HFF-Myc (cell line): ENCODE results near the gene IGHMBP2.
"Not testable (repeated sequence)": the region's sequence is repeated elsewhere in the genome, so short reads cannot be mapped to it uniquely, and the experiment has no call there.

Source experiments
- DNase-seq: peaks from one replicate; pipeline ENCODE4 v3.0.0-alpha.2; 2011; ENCODE audit warnings: low read depth; ENCODE audit errors: extremely low read depth
- H3K4me3 ChIP-seq: replicated peaks from 2 replicates; pipeline ENCODE4 v1.5.1; 2011; ENCODE audit warnings: low read depth, mild to moderate bottlenecking, control low read depth, low read length
- CTCF ChIP-seq: IDR thresholded peaks from 2 replicates; pipeline ENCODE4 v1.5.1; 2012; ENCODE audit warnings: mild to moderate bottlenecking, low read depth, low read length, control low read depth; ENCODE audit errors: missing control alignments

The IGHMBP2 gene

GRCh38 chr11:68903288-68904247, at the start of gene IGHMBP2, which contains the start of gene MRPL21:
TSS of gene IGHMBP2 (plus strand) at chr11:68903891. CDS start at chr11:68903953, 62 bp downstream.
TSS of gene MRPL21 (minus strand) at chr11:68903832. CDS start at chr11:68903810, 22 bp downstream.
- no peak for TF ChIP-seq CTCF
- peak; percentile 30 for DNase-seq
- peak within 1 kb of the TSS; percentile 71 for H3K4me3 ChIP-seq

GRCh38 chr11:68854273-68854958, 49.3 kb upstream of the IGHMBP2 start:
- TF ChIP-seq CTCF: no peak
- no peak for DNase-seq
- H3K4me3 ChIP-seq: peak overlapping the region; percentile 43

GRCh38 chr11:68855205-68855981, 48.3 kb upstream of the IGHMBP2 start:
- TF ChIP-seq CTCF: no peak
- H3K4me3 ChIP-seq: peak overlapping the region; percentile 43
- no peak for DNase-seq

GRCh38 chr11:68856425-68857030, 47.2 kb upstream of the IGHMBP2 start:
- not testable (repeated sequence) for H3K4me3 ChIP-seq

GRCh38 chr11:68857037-68857586, 46.6 kb upstream of the IGHMBP2 start:
- no peak for TF ChIP-seq CTCF
- H3K4me3 ChIP-seq: no peak overlapping the region
- no peak for DNase-seq

More at GRCh38 chr11:68856425-68857030, 47.2 kb upstream of the IGHMBP2 start:
- not testable (repeated sequence) for DNase-seq

GRCh38 chr11:68859123-68859522, 44.6 kb upstream of the IGHMBP2 start:
- no peak for DNase-seq
- no peak for TF ChIP-seq CTCF
- no peak overlapping the region for H3K4me3 ChIP-seq
